PFSK-1 (cell line): ENCODE measurements around the gene LHFPL3.

Experiments
- FOXP2 ChIP-seq: optimal IDR thresholded peaks from 2 replicates; pipeline ENCODE3; 2011; ENCODE audit warnings: borderline replicate concordance, control low read depth, inconsistent platforms; ENCODE audit not compliant: insufficient read depth; ENCODE audit errors: extremely low read length, extremely low read depth
- POLR2AphosphoS5 ChIP-seq: IDR thresholded peaks from 2 replicates; pipeline ENCODE4 v1.6.1; 2012; ENCODE audit warnings: low read depth, mild to moderate bottlenecking, control low read depth, low read length, moderate library complexity
- SIN3A ChIP-seq: IDR thresholded peaks from 2 replicates; pipeline ENCODE4 v1.6.1; 2012; ENCODE audit warnings: mild to moderate bottlenecking, low read length, moderate library complexity, borderline replicate concordance; ENCODE audit not compliant: insufficient read depth
- TAF1 ChIP-seq: IDR thresholded peaks from 2 replicates; pipeline ENCODE4 v1.6.1; 2012; ENCODE audit warnings: low read length, control low read depth, borderline replicate concordance; ENCODE audit not compliant: insufficient read depth
- TF ChIP-seq, protein P1 (sequence below), 2 experiments: IDR thresholded peaks; 2 replicates each; pipeline versions ENCODE4 v1.6.1 to v1.8.0; 2011 to 2012; ENCODE audit warnings: low read depth in 2 of 2, low read length in 2 of 2, control low read depth in 1 of 2, inconsistent platforms in 1 of 2, mild to moderate bottlenecking in 1 of 2, moderate library complexity in 1 of 2; ENCODE audit not compliant: insufficient read depth in 1 of 2

The LHFPL3 gene

DNA sequence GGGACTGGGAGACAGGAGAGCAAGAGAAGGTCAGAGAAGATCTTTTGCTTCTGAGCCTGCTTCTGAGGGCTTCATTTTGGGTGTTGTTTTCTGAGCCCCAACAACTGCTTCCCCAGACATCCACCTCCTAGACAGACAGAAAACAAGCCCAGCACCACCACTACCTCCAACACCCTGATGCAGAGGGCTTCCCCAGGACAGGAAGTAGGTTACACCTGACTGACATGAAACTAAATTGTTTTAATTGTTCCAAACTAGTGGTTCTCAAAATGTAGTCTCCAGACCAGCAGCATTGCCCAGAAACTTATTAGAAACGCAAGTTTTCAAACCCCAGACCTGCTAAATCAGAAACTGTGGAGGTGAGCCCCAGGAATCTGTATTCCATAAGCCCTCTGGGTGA, 522.0 kb downstream of the LHFPL3 start:
- TF ChIP-seq FOXP2 (no peak), SIN3A (no peak), POLR2AphosphoS5 (no peak), TAF1 (no peak)
- TF ChIP-seq, protein P1, sequence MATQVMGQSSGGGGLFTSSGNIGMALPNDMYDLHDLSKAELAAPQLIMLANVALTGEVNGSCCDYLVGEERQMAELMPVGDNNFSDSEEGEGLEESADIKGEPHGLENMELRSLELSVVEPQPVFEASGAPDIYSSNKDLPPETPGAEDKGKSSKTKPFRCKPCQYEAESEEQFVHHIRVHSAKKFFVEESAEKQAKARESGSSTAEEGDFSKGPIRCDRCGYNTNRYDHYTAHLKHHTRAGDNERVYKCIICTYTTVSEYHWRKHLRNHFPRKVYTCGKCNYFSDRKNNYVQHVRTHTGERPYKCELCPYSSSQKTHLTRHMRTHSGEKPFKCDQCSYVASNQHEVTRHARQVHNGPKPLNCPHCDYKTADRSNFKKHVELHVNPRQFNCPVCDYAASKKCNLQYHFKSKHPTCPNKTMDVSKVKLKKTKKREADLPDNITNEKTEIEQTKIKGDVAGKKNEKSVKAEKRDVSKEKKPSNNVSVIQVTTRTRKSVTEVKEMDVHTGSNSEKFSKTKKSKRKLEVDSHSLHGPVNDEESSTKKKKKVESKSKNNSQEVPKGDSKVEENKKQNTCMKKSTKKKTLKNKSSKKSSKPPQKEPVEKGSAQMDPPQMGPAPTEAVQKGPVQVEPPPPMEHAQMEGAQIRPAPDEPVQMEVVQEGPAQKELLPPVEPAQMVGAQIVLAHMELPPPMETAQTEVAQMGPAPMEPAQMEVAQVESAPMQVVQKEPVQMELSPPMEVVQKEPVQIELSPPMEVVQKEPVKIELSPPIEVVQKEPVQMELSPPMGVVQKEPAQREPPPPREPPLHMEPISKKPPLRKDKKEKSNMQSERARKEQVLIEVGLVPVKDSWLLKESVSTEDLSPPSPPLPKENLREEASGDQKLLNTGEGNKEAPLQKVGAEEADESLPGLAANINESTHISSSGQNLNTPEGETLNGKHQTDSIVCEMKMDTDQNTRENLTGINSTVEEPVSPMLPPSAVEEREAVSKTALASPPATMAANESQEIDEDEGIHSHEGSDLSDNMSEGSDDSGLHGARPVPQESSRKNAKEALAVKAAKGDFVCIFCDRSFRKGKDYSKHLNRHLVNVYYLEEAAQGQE (IDR thresholded peaks at IDR 0.05; ENCODE audit: insufficient read depth in 1 of 2, low read depth in 2 of 2, low read length in 2 of 2): no peak

DNA sequence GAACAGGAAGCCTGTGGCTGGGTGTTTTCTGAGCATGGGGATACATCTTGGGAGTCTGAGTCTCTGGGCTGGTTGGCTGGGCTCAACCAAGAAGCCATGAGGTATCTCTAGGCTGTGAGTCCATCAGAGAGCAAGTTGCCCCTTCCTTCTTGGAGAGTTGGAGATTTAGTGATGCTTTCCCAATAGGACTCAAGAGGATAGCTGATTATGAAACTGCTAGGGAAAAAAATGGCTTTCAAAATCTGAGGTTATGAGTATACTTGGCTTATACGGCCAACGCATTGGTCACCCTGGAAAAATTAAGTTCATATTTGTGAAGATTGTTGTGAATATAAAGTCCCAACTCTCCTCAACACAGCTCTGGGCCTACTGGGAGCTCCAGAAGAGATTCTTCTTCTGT, 522.9 kb downstream of the LHFPL3 start:
- TF ChIP-seq FOXP2: no peak
- TF ChIP-seq, protein P1 (IDR thresholded peaks at IDR 0.05; ENCODE audit: insufficient read depth in 1 of 2, low read depth in 2 of 2, low read length in 2 of 2): no peak

DNA sequence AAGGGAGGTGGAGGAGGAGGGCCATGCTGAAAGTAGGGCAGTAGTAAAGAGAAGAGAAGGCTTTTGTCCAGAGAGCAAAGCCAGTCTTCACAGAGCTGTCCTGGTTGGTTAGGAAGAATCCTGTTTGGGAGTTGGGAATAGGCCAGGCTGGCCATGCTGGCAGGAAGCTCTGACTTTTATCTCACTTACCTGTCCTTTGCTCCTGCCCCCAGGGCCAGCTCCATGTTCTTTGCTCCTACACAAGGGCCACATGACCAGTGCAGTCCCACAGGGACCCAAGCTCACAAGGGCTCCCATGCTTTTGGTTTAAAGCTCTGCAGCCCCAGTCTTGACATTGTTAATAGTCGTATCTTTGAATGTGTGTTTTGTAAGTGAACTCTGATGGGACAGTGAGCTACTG, 524.0 kb downstream of the LHFPL3 start:
- TF ChIP-seq POLR2AphosphoS5: no peak
- no peak for TF ChIP-seq SIN3A
- no peak for TF ChIP-seq FOXP2
- TF ChIP-seq TAF1: no peak
- TF ChIP-seq, protein P1 (IDR thresholded peaks at IDR 0.05; ENCODE audit: insufficient read depth in 1 of 2, low read depth in 2 of 2, low read length in 2 of 2): no peak

DNA sequence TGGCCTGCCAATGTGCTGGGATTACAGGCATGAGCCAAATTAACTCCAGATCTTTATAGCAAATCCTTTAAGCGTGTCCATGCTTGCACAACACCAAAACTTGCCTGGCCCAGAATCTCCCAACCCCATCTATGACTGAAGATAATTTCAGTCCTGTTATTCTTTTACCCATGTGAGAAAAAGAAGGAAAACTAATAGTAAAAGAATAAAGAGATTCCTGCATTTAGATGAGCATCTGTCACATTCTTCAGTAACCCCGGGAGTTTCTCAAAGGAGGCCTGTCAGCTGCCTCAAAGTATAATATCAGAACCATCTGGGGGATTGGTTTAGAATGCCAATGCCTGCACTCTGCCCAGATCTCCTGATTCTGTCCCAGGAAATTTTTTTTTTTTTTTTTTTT, 527.5 kb downstream of the LHFPL3 start:
- TF ChIP-seq, protein P1 (IDR thresholded peaks at IDR 0.05; ENCODE audit: insufficient read depth in 1 of 2, low read depth in 2 of 2, low read length in 2 of 2): no peak
- no peak for TF ChIP-seq POLR2AphosphoS5

DNA sequence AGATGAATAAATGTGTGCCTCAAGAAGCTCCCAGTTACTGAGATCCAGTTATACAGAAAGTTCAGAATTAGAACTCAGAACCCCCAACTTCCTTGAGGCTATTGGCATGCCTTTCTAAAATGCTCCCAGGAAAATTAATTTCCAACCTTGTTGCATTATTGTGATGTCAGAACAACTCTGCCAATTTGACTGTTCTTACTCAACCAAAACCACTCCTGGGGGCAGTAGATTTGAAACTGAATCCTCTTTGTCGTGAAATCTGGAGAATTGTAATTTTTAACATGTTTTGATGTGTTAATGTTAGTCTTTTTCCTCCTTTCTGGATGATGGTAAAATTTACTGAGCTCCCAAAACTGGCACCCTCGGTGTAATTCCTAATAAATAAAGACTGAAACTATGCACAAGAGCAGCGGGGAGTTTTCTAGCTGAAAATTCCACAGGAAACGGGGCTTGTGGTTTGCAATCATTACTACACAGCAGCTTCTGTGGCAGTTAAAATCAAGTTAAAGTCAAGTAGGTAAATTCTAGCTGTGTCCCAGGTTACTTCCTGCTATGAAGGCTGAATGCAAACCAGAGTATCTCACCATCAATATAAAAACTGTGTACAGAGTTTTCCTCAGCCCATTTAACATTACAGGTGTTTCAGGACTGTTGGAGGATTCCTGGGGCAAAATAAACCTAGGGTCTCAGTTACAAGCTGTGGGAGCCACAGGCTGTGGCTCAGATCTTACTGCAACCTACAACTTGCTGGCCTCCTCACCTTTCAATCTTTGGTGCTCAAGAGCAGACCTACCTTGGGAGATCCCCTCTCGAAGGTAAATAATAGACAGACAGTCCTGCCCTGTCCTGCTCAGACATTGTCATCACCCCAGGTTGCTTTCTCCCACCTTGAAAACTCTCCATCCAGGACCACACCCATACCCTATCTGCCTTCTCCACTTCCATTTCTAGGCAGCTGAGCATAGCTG, 529.3 kb downstream of the LHFPL3 start:
- TF ChIP-seq, protein P1 (IDR thresholded peaks at IDR 0.05; ENCODE audit: insufficient read depth in 1 of 2, low read depth in 2 of 2, low read length in 2 of 2): no peak
- no peak for TF ChIP-seq FOXP2
- no peak for TF ChIP-seq SIN3A
- TF ChIP-seq POLR2AphosphoS5: no peak
- TF ChIP-seq TAF1: no peak
